LNCAP (cell line): ENCODE results near the gene ZFHX3.
A peak's percentile ranks its signal among the peaks of the same experiment; 100 is the strongest.

ENCODE experiments used
- CTCF ChIP-seq: fragments of 450-650 bp; IDR thresholded peaks from 2 replicates; pipeline ENCODE4 v1.5.1; 2017; ENCODE audit warnings: mild to moderate bottlenecking

Gene ZFHX3

GRCh38 chr16:72944757-72945485, 103.0 kb downstream of the ZFHX3 start:
- no peak for TF ChIP-seq CTCF

GRCh38 chr16:72942021-72942420, 105.9 kb downstream of the ZFHX3 start:
- TF ChIP-seq CTCF, result no peak

- TF ChIP-seq CTCF, result no peak
These were observed 107.0 kb downstream of the ZFHX3 start for GRCh38 chr16:72940886-72941285.

- TF ChIP-seq CTCF, result peak; percentile 29; the same call in 1 of the 2 replicates
These were observed 108.7 kb downstream of the ZFHX3 start for GRCh38 chr16:72939247-72939646.

- no peak for TF ChIP-seq CTCF
These were observed 109.1 kb downstream of the ZFHX3 start for GRCh38 chr16:72938795-72939164.

GRCh38 chr16:72937916-72938794, 109.8 kb downstream of the ZFHX3 start:
- no peak for TF ChIP-seq CTCF

GRCh38 chr16:72937360-72937759, 110.6 kb downstream of the ZFHX3 start:
- TF ChIP-seq CTCF, result no peak
